ENCODE data around the gene HGFAC.

Gene HGFAC

DNA sequence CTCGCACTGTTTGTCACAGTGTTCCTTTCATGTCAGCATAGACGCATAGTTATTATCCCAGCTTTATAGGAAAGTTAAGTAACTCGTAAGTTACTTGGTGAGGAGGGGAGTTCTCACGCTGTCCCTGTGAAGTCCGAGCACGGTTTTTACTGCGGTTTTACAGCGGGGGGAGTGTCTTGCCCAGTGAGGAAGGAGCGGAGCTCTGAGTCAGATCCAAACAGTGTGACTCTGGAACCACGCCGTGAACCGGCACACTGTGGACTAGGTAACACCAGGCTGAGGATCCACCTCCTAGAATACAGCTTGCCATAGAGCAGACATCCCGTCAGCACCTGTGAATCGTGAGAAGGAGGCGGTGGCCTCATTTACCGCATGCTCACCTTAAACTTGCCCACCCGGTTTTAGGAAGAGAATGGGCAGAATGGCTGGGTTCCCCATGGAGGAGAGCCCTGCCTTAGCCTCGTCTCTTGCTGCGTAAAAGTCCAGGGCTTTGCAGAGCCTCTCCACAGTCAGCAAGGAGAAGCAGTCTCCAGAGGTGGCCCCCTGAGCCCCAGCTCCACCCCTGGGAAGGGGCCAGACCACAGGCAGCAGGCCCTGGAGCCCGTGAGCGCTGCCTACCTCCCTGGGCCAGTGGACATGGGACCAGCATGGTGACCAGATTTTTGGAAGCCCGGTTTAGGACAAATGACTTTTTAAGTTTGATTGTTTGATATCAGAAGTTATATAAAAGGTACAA, 40.2 kb upstream of the HGFAC start:
- H3K4me3 ChIP-seq (ENCODE audit: low read depth, low read length), result no peak overlapping the region
- peak; percentile 33 for DNase-seq (ENCODE audit: low read depth)
- TF ChIP-seq CTCF (IDR thresholded peaks at IDR 0.05; ENCODE audit: control insufficient read depth, extremely low read depth, insufficient read depth), result no peak

DNA sequence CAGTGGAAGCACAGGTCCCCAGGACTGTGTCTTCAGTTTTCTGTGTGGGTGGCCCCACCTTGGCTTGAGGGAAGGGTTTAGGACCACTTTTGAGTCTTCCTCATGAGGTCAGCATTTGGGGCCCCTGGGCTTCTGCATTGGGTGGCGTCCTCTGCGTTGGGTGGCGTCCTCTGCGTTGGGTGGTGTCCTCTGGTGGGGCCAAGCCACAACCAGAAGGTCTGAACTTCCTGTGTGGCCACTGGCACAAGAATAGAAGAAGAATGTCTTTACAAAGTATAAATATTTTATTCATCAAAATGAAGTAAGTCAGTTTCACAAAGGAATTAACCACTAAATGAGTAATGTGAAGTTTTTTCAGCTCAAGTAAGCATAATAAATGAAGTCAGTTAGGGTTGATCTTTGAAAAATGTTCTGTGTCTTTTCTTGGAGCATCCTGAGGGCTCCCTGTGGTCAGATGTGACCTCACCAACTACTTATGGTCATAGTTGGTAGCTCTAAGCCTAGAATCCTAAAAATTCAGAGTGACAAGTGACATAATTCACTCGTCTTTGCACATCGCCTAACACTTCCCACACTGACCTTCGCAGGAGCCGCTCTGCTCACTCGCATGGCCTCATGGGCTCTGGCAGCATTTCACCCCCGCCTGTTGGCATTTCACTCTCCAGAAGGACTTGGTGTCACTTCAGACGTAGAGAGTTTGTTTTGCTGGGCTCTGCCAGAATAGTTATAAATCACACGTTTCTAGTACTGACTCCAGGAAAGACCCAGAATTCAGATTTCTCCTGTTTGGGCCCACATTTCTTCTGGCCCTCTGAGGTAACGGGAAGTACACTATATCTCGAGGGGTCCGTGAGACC, 39.0 kb upstream of the HGFAC start:
- no peak for DNase-seq (ENCODE audit: low read depth)
- H3K4me3 ChIP-seq (ENCODE audit: low read depth, low read length), result no peak overlapping the region

GRCh38 chr4:3403348-3403906, 38.3 kb upstream of the HGFAC start:
- DNase-seq (ENCODE audit: low read depth), result no peak
- no peak for TF ChIP-seq CTCF (IDR thresholded peaks at IDR 0.05; ENCODE audit: control insufficient read depth, extremely low read depth, insufficient read depth)
- no peak overlapping the region for H3K4me3 ChIP-seq (ENCODE audit: low read depth, low read length)

More for the DNA sequence above, 39.0 kb upstream of the HGFAC start:
- no peak for TF ChIP-seq CTCF (IDR thresholded peaks at IDR 0.05; ENCODE audit: control insufficient read depth, extremely low read depth, insufficient read depth)

- no peak for TF ChIP-seq CTCF (IDR thresholded peaks at IDR 0.05; ENCODE audit: control insufficient read depth, extremely low read depth, insufficient read depth)
- H3K4me3 ChIP-seq (ENCODE audit: low read depth, low read length), result no peak overlapping the region
- no peak for DNase-seq (ENCODE audit: low read depth)
These were observed 37.2 kb upstream of the HGFAC start for GRCh38 chr4:3404546-3404945.

DNA sequence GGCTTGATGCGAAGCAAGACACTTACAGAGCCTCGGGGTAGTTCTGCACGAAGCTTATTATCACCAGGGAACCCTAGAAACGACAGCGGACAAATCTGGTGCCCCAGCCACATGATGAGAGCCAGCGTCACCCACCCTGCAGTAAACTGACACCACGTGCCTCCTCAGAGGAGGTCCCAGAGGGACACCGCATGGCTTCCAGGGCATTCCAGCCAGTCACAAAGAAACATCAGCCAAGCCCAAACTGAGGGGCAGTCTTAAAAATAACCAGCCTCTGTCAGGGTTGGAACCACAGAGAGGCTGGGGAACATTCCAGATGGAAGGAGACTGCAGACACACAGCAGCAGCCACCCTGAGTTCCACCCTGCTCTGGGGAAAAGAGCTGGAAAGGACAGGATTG, 36.6 kb upstream of the HGFAC start:
- H3K4me3 ChIP-seq (ENCODE audit: low read depth, low read length), result no peak overlapping the region
- TF ChIP-seq CTCF (IDR thresholded peaks at IDR 0.05; ENCODE audit: control insufficient read depth, extremely low read depth, insufficient read depth), result no peak
- DNase-seq (ENCODE audit: low read depth), result no peak

DNA sequence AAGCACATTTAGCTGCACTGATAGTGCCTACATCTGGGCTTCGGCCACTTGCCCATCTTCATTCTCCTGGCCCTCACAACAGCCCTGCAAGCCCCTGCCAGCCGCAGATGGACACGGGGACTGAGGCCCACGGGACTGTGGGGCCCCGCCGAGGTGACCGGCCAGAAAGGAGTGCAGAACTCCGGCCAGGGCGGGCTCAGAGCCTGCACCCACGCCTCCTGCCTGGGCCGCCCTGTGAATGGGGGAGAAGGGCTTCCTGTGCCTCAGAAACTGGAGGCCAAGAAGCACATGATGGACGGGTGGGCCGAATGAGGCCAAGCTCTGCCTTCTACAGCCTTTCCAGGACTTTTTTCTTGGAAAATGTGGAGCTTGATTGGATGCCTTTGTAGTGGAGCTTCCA, 35.7 kb upstream of the HGFAC start:
- H3K4me3 ChIP-seq (ENCODE audit: low read depth, low read length), result no peak overlapping the region
- DNase-seq (ENCODE audit: low read depth), result no peak
- no peak for TF ChIP-seq CTCF (IDR thresholded peaks at IDR 0.05; ENCODE audit: control insufficient read depth, extremely low read depth, insufficient read depth)

Measured in LNCaP clone FGC (cell line).